Astrocyte (in vitro differentiated cells and primary cell): ENCODE data around the gene XYLT1.

Source experiments
- CTCF ChIP-seq: IDR thresholded peaks from 2 replicates; pipeline ENCODE4 v1.5.1; 2011; ENCODE audit warnings: low read depth, mild to moderate bottlenecking, inconsistent platforms, low read length, moderate library complexity; ENCODE audit not compliant: insufficient read depth
- EZH2 ChIP-seq: IDR thresholded peaks from 2 replicates; pipeline ENCODE4 v1.6.1; 2012; ENCODE audit warnings: mild to moderate bottlenecking, low read length, inconsistent platforms; ENCODE audit not compliant: insufficient read depth

GRCh38 chr16:17241264-17241835 lies 229.4 kb downstream of the XYLT1 start:
- TF ChIP-seq CTCF, result no peak
- no peak for TF ChIP-seq EZH2
